NB4 (cell line): ENCODE data around the gene MGMT.

Experiments
- DNase-seq: peaks from one replicate; pipeline ENCODE4 v3.0.0; 2010; ENCODE audit warnings: low read depth
- H3K4me3 ChIP-seq: one replicate; pipeline ENCODE4 v1.5.1; 2011; ENCODE audit warnings: mild to moderate bottlenecking, low read depth, low read length, moderate library complexity
- MAX ChIP-seq: IDR thresholded peaks from 2 replicates; pipeline ENCODE4 v1.6.1; 2011; ENCODE audit warnings: low read depth, low read length
- MYC ChIP-seq: IDR thresholded peaks from 2 replicates; pipeline ENCODE4 v1.6.1; 2011; ENCODE audit warnings: low read depth, low read length
- POLR2A ChIP-seq: IDR thresholded peaks from 2 replicates; pipeline ENCODE4 v1.6.1; 2011; ENCODE audit warnings: mild to moderate bottlenecking; ENCODE audit not compliant: insufficient read length; ENCODE audit errors: extremely low read depth
- TF ChIP-seq, protein P1 (sequence below): IDR thresholded peaks from one replicate; pipeline ENCODE4 v1.5.1; 2012; ENCODE audit warnings: low read depth, low read length

MGMT gene

GRCh38 chr10:129716881-129717280, 249.8 kb downstream of the MGMT start:
- TF ChIP-seq, protein P1, sequence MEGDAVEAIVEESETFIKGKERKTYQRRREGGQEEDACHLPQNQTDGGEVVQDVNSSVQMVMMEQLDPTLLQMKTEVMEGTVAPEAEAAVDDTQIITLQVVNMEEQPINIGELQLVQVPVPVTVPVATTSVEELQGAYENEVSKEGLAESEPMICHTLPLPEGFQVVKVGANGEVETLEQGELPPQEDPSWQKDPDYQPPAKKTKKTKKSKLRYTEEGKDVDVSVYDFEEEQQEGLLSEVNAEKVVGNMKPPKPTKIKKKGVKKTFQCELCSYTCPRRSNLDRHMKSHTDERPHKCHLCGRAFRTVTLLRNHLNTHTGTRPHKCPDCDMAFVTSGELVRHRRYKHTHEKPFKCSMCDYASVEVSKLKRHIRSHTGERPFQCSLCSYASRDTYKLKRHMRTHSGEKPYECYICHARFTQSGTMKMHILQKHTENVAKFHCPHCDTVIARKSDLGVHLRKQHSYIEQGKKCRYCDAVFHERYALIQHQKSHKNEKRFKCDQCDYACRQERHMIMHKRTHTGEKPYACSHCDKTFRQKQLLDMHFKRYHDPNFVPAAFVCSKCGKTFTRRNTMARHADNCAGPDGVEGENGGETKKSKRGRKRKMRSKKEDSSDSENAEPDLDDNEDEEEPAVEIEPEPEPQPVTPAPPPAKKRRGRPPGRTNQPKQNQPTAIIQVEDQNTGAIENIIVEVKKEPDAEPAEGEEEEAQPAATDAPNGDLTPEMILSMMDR, result no peak
- TF ChIP-seq POLR2A (no peak), MYC (no peak)
- no peak for DNase-seq
- H3K4me3 ChIP-seq, result no peak overlapping the region

DNA sequence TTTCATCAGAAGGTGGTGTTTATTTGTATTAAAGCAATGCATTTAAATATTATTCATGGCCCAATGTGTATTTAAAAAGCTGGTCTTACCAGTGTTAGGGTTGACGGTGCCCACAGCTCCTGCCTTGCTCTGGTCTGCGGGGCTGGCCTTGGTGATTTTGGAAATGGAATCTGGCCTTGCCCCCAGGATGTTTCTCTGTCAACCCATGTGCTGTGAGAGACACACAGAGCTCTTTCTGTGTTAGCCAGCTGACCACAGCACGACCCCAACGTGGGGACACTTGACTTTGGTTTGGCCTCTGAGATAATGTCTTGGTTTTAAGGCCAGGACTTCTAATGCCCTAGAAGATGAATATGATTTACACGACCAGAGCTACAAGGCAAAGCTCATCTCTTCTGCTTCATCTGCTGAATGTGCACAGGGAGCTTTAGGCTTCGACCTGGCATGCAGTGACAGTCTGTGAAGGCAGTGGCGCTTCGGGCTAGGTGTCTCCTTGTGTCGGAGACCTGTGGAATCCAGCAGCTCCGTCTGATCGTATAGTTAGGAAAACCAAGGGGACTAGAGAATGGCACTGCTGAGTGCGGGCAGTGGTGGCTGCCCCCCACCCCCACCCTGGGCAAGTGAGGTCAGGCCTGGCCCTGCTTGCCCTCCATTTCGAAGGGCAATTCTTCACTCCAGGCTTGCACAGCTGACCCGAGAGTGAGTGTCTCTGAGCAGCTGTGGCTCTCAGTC, 250.9 kb downstream of the MGMT start:
- no peak overlapping the region for H3K4me3 ChIP-seq
- no peak for DNase-seq
- no peak for TF ChIP-seq MAX
- TF ChIP-seq MYC, result no peak
- TF ChIP-seq POLR2A, result no peak

- DNase-seq, result no peak
- TF ChIP-seq MYC (no peak), MAX (no peak), POLR2A (no peak)
- TF ChIP-seq, protein P1, result no peak
These were observed 251.7 kb downstream of the MGMT start for GRCh38 chr10:129718548-129719414.

GRCh38 chr10:129719415-129719739, 252.3 kb downstream of the MGMT start:
- no peak for TF ChIP-seq MAX
- TF ChIP-seq, protein P1, result no peak
- TF ChIP-seq POLR2A, result no peak
- no peak for TF ChIP-seq MYC
- no peak for DNase-seq
- no peak overlapping the region for H3K4me3 ChIP-seq

More at GRCh38 chr10:129718548-129719414, 251.7 kb downstream of the MGMT start:
- no peak overlapping the region for H3K4me3 ChIP-seq

DNA sequence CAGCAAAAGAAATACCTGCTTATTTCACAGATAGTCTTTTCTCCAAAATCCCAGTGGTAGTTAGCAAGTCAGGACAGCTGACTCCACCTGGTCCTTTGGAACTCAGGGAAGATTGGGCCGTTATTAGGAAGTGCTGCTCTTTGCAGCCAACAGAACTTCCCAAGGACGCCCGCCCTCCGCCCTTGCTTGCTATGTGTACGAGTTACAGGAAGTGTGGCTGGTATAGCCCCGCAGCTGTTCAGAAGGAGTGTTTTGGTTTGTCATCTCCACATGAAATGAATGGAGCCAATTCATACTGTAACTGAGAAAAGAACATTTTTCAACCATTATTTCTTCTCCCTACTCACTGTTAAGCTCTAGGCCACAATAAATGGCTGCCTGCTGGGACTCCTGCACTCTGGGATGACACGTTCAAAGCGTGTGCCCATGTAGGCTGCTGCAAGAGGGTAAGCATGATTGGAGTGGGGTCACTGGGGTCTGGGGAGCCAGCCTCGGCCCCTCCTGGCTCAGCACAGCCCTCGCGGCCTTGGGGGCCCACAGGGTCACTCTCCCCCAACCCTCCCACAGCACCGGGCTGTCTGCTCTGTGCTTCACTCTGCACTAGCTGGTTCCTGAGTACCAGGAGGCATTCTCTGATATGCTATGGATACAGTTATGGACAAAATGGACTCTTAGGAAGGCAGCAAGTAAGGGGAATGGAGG, 253.0 kb downstream of the MGMT start:
- no peak overlapping the region for H3K4me3 ChIP-seq
- DNase-seq, result no peak
- TF ChIP-seq POLR2A, result no peak
- TF ChIP-seq MYC, result no peak
- no peak for TF ChIP-seq MAX
- TF ChIP-seq, protein P1, result no peak

DNA sequence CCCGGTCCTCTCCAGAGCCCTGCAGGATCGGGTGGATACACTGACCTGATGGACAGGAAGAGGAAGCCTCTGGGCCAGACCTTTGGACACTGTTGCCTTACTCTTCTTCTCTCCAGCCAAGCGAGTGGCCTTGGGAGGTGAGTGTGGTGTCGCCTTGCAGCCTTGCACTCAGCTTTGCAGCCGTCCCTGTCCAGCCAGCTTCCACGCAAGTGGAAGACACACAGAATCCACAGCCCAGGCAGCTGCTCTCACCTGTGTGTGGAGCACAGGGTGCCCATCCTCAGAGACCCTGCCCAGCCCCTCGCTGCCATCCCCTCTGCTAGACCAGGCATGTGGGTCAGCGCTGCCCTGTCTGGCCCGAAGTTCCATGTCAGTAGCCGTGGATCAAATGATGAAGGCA, 258.0 kb downstream of the MGMT start:
- H3K4me3 ChIP-seq, result no peak overlapping the region
- TF ChIP-seq MAX (no peak), POLR2A (no peak), MYC (no peak)
- TF ChIP-seq, protein P1, result no peak
- DNase-seq, result no peak
